Esophagus muscularis mucosa (tissue), 4 donors: ENCODE measurements around the gene HELZ.

Experiments used
- EP300 ChIP-seq: sonication (generic); formaldehyde crosslinking; IDR thresholded peaks from one replicate; pipeline ENCODE4 v1.6.1; 2017; ENCODE audit warnings: antibody characterized with exemption
- POLR2A ChIP-seq: fragments of 450-650 bp; IDR thresholded peaks from one replicate; pipeline ENCODE4 v1.6.1; 2017; ENCODE audit warnings: antibody characterized with exemption, moderate library complexity, mild to moderate bottlenecking, low read depth
- POLR2AphosphoS5 ChIP-seq, 2 donors: sonication (generic); formaldehyde crosslinking; IDR thresholded peaks; one replicate each; pipeline ENCODE4 v1.6.1; 2017; ENCODE audit warnings: antibody characterized with exemption in 2 of 2
- TF ChIP-seq, protein P1 (sequence below), 3 experiments: fragments of 200-600 bp in 2 of 3; fragments of 450-650 bp in 1 of 3; sonication (generic) in 2 of 3; IDR thresholded peaks; one replicate each; pipeline ENCODE4 v1.5.1; 2017 to 2019; ENCODE audit warnings: antibody characterized with exemption in 3 of 3, mild to moderate bottlenecking in 2 of 3, moderate library complexity in 1 of 3

DNA sequence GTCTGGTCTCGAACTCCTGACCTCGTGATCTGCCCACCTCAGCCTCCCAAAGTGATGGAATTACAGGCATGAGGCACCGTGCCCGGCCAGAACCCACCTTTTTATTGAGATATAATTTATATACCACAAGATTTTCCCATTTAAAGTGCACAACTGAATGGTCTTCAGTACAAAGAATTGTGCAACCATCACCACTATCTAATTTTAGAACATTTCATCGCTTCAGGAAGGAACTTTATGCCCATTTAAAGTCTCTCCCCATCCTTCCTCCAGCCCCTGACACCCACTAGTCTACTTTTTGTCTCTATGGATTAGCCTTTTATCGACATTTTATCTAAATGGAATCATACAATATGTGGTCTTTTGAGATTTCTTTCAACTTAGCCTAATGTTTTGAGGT is 25.4 kb upstream of the HELZ start:
- TF ChIP-seq, protein P1, sequence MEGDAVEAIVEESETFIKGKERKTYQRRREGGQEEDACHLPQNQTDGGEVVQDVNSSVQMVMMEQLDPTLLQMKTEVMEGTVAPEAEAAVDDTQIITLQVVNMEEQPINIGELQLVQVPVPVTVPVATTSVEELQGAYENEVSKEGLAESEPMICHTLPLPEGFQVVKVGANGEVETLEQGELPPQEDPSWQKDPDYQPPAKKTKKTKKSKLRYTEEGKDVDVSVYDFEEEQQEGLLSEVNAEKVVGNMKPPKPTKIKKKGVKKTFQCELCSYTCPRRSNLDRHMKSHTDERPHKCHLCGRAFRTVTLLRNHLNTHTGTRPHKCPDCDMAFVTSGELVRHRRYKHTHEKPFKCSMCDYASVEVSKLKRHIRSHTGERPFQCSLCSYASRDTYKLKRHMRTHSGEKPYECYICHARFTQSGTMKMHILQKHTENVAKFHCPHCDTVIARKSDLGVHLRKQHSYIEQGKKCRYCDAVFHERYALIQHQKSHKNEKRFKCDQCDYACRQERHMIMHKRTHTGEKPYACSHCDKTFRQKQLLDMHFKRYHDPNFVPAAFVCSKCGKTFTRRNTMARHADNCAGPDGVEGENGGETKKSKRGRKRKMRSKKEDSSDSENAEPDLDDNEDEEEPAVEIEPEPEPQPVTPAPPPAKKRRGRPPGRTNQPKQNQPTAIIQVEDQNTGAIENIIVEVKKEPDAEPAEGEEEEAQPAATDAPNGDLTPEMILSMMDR (IDR thresholded peaks at IDR 0.05): no peak
- TF ChIP-seq POLR2AphosphoS5 (IDR thresholded peaks at IDR 0.05) (no peak), POLR2A (no peak), EP300 (no peak)
